GM19452 (cell line): ENCODE data around the gene ASPSCR1.

Source experiments
- ATAC-seq: cut with Tn5 transposase; IDR thresholded peaks from one replicate; pipeline ENCODE4 v1.9.1; 2021; ENCODE audit not compliant: unreplicated experiment

ASPSCR1 gene

GRCh38 chr17:81977211-81977808, at the start of gene ASPSCR1:
ASPSCR1 (plus strand) TSS chr17:81977629; CDS start chr17:81977647, 18 bp downstream.
- peak; percentile 85 for ATAC-seq

GRCh38 chr17:81927653-81928543, 49.5 kb upstream of the ASPSCR1 start, which contains the start of gene MAFG:
MAFG (minus strand) TSS chr17:81927735; CDS start chr17:81923185, 4,550 bp downstream.
- peak; percentile 66 for ATAC-seq

- no peak for ATAC-seq
Observed at GRCh38 chr17:81928544-81929252, 48.7 kb upstream of the ASPSCR1 start.

- no peak for ATAC-seq
Observed at GRCh38 chr17:81929253-81930141, 47.9 kb upstream of the ASPSCR1 start.

- ATAC-seq, result no peak
Observed at GRCh38 chr17:81930142-81931125, 47.0 kb upstream of the ASPSCR1 start.

GRCh38 chr17:81931189-81931556, 46.3 kb upstream of the ASPSCR1 start:
- ATAC-seq, result no peak

GRCh38 chr17:81931557-81932332, 45.7 kb upstream of the ASPSCR1 start:
- no peak for ATAC-seq

GRCh38 chr17:81932333-81932983, 45.0 kb upstream of the ASPSCR1 start:
- no peak for ATAC-seq

- no peak for ATAC-seq
Observed at GRCh38 chr17:81933178-81933699, 44.2 kb upstream of the ASPSCR1 start.

GRCh38 chr17:81934098-81934757, 43.2 kb upstream of the ASPSCR1 start:
- ATAC-seq, result no peak

- no peak for ATAC-seq
Observed at GRCh38 chr17:81934850-81935708, 42.4 kb upstream of the ASPSCR1 start.

- ATAC-seq, result no peak
Observed at GRCh38 chr17:81935709-81936084, 41.7 kb upstream of the ASPSCR1 start.

GRCh38 chr17:81939218-81939617, 38.2 kb upstream of the ASPSCR1 start:
- ATAC-seq, result no peak

GRCh38 chr17:81939881-81940385, 37.5 kb upstream of the ASPSCR1 start:
- ATAC-seq, result no peak

GRCh38 chr17:81940538-81941483, 36.6 kb upstream of the ASPSCR1 start:
- no peak for ATAC-seq
